A549 (cell line): ENCODE data around the gene LRRC3B. TPM values are rescaled to one million over a fixed set of nuclear protein-coding genes. Genes with fewer than 3 reads are reported as not detected.
A peak's percentile ranks its signal among the peaks of the same experiment; 100 is the strongest.

Experiments
- ATAC-seq, 2 experiments: fragments of 200-7000 bp in 1 of 2; fragments of >200 bp in 1 of 2; cut with Nextera tagmentation in 1 of 2; cut with Tn5 transposase in 1 of 2; 3 replicates each; pipeline versions ENCODE4 v1.8.0 to v1.9.1; 2018 to 2020; ENCODE audit warnings: mild to moderate bottlenecking in 1 of 2, moderate library complexity in 1 of 2
- CTCF ChIA-PET: fragments of 300-600 bp; sonication (Branson Sonifier 250); formaldehyde crosslinking; extraction: SDS; loops from one replicate; lab custom pipeline; 2021; ENCODE audit warnings: antibody characterized with exemption, inconsistent platforms; lab: Yijun Ruan, JAX
- POLR2A ChIA-PET: fragments of 350-600 bp; formaldehyde crosslinking; extraction: SDS; loops from one replicate; lab custom pipeline; 2021; ENCODE audit warnings: antibody characterized with exemption, inconsistent platforms; lab: Yijun Ruan, JAX
- DNase-seq, 2 experiments: peaks; one replicate each; pipeline versions ENCODE4 v3.0.0 to v3.0.0-alpha.2; 2011 to 2016; ENCODE audit warnings: low read depth in 1 of 2, low spot score in 1 of 2
- FAIRE-seq: peaks from 2 replicates; lab custom pipeline; 2011; peaks lifted over from hg19 to GRCh38; lab: Jason Lieb, UNC
- H3K27ac ChIP-seq, 2 experiments: fragments of >200 bp; sonication (Bioruptor Twin); formaldehyde crosslinking; 3 replicates each; pipeline ENCODE4 v1.5.1; 2016 to 2017
- H3K4me1 ChIP-seq: fragments of >200 bp; sonication (Bioruptor Twin); formaldehyde crosslinking; 3 replicates; pipeline ENCODE4 v1.6.1; 2016
- H3K4me2 ChIP-seq: fragments of >200 bp; sonication (Bioruptor Twin); formaldehyde crosslinking; 3 replicates; pipeline ENCODE4 v1.6.1; 2016
- H3K4me3 ChIP-seq: fragments of >200 bp; sonication (Bioruptor Twin); formaldehyde crosslinking; 3 replicates; pipeline ENCODE4 v1.5.1; 2016
- H3K9me3 ChIP-seq: fragments of >200 bp; sonication (Bioruptor Twin); formaldehyde crosslinking; 3 replicates; pipeline ENCODE4 v1.6.1; 2016
- BHLHE40 ChIP-seq: IDR thresholded peaks from 2 replicates; pipeline ENCODE4 v1.6.1; 2012; ENCODE audit warnings: low read depth, low read length, inconsistent platforms
- CHD4 ChIP-seq: fragments of 200-600 bp; sonication (generic); IDR thresholded peaks from 2 replicates; pipeline ENCODE4 v1.6.1; 2016; ENCODE audit warnings: antibody characterized with exemption, mild to moderate bottlenecking, borderline replicate concordance
- EHF ChIP-seq: fragments of 250-450 bp; sonication (Bioruptor Pico); IDR thresholded peaks from 2 replicates; pipeline ENCODE4 v1.5.0; 2020; ENCODE audit warnings: mild to moderate bottlenecking
- EP300 ChIP-seq, 2 experiments: fragments of >200 bp; sonication (Bioruptor Twin); formaldehyde crosslinking; IDR thresholded peaks; 2 replicates in 1 of 2; 3 replicates in 1 of 2; pipeline ENCODE4 v1.6.1; 2016 to 2017
- ESRRA ChIP-seq: fragments of 150-350 bp; IDR thresholded peaks from 2 replicates; pipeline ENCODE4 v1.6.1; 2014; ENCODE audit warnings: mild to moderate bottlenecking, low read length, borderline replicate concordance
- FOSB ChIP-seq: fragments of 250-450 bp; sonication (Bioruptor Pico); IDR thresholded peaks from 2 replicates; pipeline ENCODE4 v1.5.0; 2020; ENCODE audit warnings: mild to moderate bottlenecking, moderate library complexity
- FOSL2 ChIP-seq, 2 experiments: fragments of 450-650 bp in 1 of 2; fragments of >200 bp in 1 of 2; sonication (Bioruptor Twin) in 1 of 2; formaldehyde crosslinking; IDR thresholded peaks; 2 replicates each; pipeline versions ENCODE4 v1.5.0 to v1.6.1; 2016 to 2020; ENCODE audit warnings: mild to moderate bottlenecking in 1 of 2, moderate library complexity in 1 of 2
- GATA3 ChIP-seq: IDR thresholded peaks from 2 replicates; pipeline ENCODE4 v1.6.1; 2012; ENCODE audit warnings: borderline replicate concordance
- HOXB5 ChIP-seq: fragments of 250-450 bp; sonication (Bioruptor Pico); IDR thresholded peaks from 2 replicates; pipeline ENCODE4 v1.5.0; 2020; ENCODE audit warnings: mild to moderate bottlenecking, moderate library complexity
- JUN ChIP-seq, 2 experiments: fragments of >200 bp; sonication (Bioruptor Twin); formaldehyde crosslinking; IDR thresholded peaks; 2 replicates in 1 of 2; 3 replicates in 1 of 2; pipeline ENCODE4 v1.6.1; 2016 to 2017
- KDM1A ChIP-seq: fragments of 200-600 bp; sonication (generic); IDR thresholded peaks from 2 replicates; pipeline ENCODE4 v1.6.1; 2016; ENCODE audit warnings: low read depth, mild to moderate bottlenecking
- KDM5A ChIP-seq: fragments of 200-600 bp; sonication (generic); IDR thresholded peaks from 2 replicates; pipeline ENCODE4 v1.6.1; 2016; ENCODE audit warnings: antibody characterized with exemption, mild to moderate bottlenecking
- MAFK ChIP-seq: fragments of 450-650 bp; IDR thresholded peaks from 2 replicates; pipeline ENCODE4 v1.6.1; 2014; ENCODE audit not compliant: partially characterized antibody
- NFE2L2 ChIP-seq: fragments of 150-350 bp; conservative IDR thresholded peaks from 2 replicates; pipeline ENCODE4 v1.6.1; 2014; ENCODE audit warnings: low read length
- RAD21 ChIP-seq, 2 experiments: fragments of >200 bp in 1 of 2; sonication (Bioruptor Twin) in 1 of 2; formaldehyde crosslinking in 1 of 2; IDR thresholded peaks in 1 of 2; conservative IDR thresholded peaks in 1 of 2; 2 replicates in 1 of 2; 3 replicates in 1 of 2; pipeline ENCODE4 v1.6.1; 2012 to 2018; ENCODE audit warnings: inconsistent platforms in 1 of 2
- RCOR1 ChIP-seq: fragments of 150-350 bp; IDR thresholded peaks from 2 replicates; pipeline ENCODE4 v1.6.1; 2014; ENCODE audit warnings: antibody characterized with exemption, low read length, low read depth
- RFX5 ChIP-seq: fragments of 450-650 bp; IDR thresholded peaks from 2 replicates; pipeline ENCODE4 v1.7.1; 2014; ENCODE audit warnings: antibody characterized with exemption, mild to moderate bottlenecking, moderate library complexity
- SMC3 ChIP-seq: fragments of >200 bp; sonication (Bioruptor Twin); formaldehyde crosslinking; IDR thresholded peaks from 3 replicates; pipeline ENCODE4 v1.6.1; 2018; ENCODE audit warnings: inconsistent platforms
- SREBF2 ChIP-seq: fragments of 450-650 bp; IDR thresholded peaks from 2 replicates; pipeline ENCODE4 v1.6.1; 2014; ENCODE audit warnings: mild to moderate bottlenecking, moderate library complexity
- TFCP2L1 ChIP-seq: fragments of 250-450 bp; sonication (Bioruptor Pico); IDR thresholded peaks from 2 replicates; pipeline ENCODE4 v1.5.0; 2021; ENCODE audit warnings: mild to moderate bottlenecking
- TP53 ChIP-seq: fragments of 250-450 bp; sonication (Bioruptor Pico); IDR thresholded peaks from 2 replicates; pipeline ENCODE4 v1.5.0; 2021; ENCODE audit warnings: mild to moderate bottlenecking, moderate library complexity
- ZFP36 ChIP-seq: fragments of 450-650 bp; IDR thresholded peaks from 2 replicates; pipeline ENCODE4 v1.6.1; 2014; ENCODE audit warnings: borderline replicate concordance; ENCODE audit not compliant: partially characterized antibody
- WGBS: methylation state at CpG from one replicate; pipeline ENCODE4 v1.1.6; 2017; ENCODE audit errors: missing lambda C conversion rate; 5-methylcytosine and 5-hydroxymethylcytosine counted together
- polyA plus RNA-seq, 4 experiments: library from polyadenylated mRNA; depleted of rRNA in 3 of 4; stranded (reverse); fragments of >200 nt; fragmentation: RNase III in 1 of 4; extraction: RNeasy Plus Mini Kit Qiagen cat#74134 plus additional on column Dnase treatment in 1 of 4; gene quantifications; 2 replicates in 3 of 4; 3 replicates in 1 of 4; pipeline ENCODE4 v1.2.3, GENCODE V29; 2011 to 2017
- TF ChIP-seq, protein P1 (sequence below): IDR thresholded peaks from 2 replicates; pipeline ENCODE4 v1.6.1; 2012
- TF ChIP-seq, protein P2 (sequence below): fragments of 150-350 bp; IDR thresholded peaks from 2 replicates; pipeline ENCODE4 v1.6.1; 2014; ENCODE audit warnings: low read depth, mild to moderate bottlenecking, low read length
- TF ChIP-seq, protein P3 (sequence below): fragments of 450-650 bp; IDR thresholded peaks from 2 replicates; pipeline ENCODE4 v1.6.1; 2014; ENCODE audit warnings: antibody characterized with exemption
- TF ChIP-seq, protein P4 (sequence below): fragments of >200 bp; sonication (Bioruptor Twin); formaldehyde crosslinking; IDR thresholded peaks from 2 replicates; pipeline ENCODE4 v1.6.1; 2016

Gene LRRC3B
- polyA plus RNA-seq, 2 of the 4 experiments (the other 2 are of a cell fraction) = not detected

DNA sequence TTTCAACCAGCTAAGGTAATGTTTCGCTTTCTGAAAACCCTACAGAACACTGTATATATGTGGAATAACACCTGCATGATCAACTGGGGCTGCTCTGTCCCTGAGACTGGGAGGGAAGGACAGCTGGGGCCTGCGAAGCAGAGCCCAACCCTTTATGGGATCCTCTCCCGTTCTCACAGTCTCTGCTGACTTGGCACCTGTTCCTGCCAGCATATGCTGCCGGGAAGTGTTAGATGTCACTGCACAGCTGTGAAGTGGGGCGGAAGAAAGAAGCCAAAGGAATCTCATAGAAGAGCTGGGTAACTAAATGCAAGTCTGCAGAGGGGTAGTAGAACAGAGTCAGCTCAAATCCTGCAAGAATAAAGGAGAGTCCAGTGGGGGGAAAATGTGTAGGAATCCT is 29.6 kb downstream of the LRRC3B start:
- ATAC-seq (no peak), FAIRE-seq (no peak), DNase-seq (no peak)
- WGBS = 9% methylated on average over 5 of the region's 5 CpGs
- TF ChIP-seq NFE2L2 (no peak), EP300 (IDR thresholded peaks at IDR 0.05) (no peak), RCOR1 (no peak), RFX5 (no peak), RAD21 (conservative IDR thresholded peaks at IDR 0.05 in 1 of 2, IDR thresholded peaks at IDR 0.05 in 1 of 2) (no peak), MAFK (no peak)
- POLR2A ChIA-PET = no interaction called here
- CTCF ChIA-PET = interaction anchor here (1.4 kb wide), 1 partner anchor 13 kb away, joined by 3 read pairs; no protein-coding TSS in a partner anchor
- no peaks in the 10 kb centered on the region for H3K4me1 ChIP-seq
- H3K9me3 ChIP-seq = no peaks in the 10 kb centered on the region
- H3K4me2 ChIP-seq = no peak overlapping the region
- H3K4me3 ChIP-seq = no peak overlapping the region
- H3K27ac ChIP-seq = no peak overlapping the region

DNA sequence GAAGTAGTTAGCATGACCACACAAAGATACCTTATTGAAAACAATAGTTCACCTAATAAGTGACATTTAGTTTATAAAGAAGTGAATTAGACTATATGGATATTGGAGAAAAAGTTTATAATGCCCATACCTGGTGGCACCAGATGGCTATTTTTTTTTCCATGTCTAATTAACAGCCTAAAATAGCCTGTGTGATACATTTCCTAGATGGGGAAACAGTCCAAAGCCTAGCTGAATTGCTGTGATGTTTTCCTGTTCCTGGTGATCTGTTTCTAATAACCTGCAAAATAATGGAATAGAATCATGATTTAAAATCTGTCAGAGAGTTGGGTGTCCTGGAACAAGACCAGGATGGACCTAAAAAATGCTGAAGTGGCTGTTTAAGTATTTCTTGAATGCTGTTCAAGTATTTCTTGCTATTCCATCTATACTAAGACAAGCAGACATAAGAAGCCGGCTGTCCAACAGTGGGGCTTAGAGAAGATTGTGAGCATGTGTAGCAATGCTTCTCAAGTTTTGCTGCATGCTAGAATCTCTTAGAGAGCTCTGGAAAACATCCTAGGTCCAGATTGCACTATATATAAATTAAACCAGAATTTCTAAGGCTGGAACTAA is 31.3 kb downstream of the LRRC3B start:
- no peak for TF ChIP-seq BHLHE40
- TF ChIP-seq MAFK = peak; percentile 39
- H3K4me3 ChIP-seq = no peak overlapping the region
- ATAC-seq = no peak
- POLR2A ChIA-PET = no interaction called here
- FAIRE-seq = no peak
- DNase-seq = no peak
- H3K9me3 ChIP-seq = no peaks in the 10 kb centered on the region
- H3K4me1 ChIP-seq = no peaks in the 10 kb centered on the region
- 63% methylated on average over 1 of the region's 1 CpG for whole genome bisulfite sequencing
- CTCF ChIA-PET = no interaction called here
- no peak overlapping the region for H3K4me2 ChIP-seq
- H3K27ac ChIP-seq = no peak overlapping the region

DNA sequence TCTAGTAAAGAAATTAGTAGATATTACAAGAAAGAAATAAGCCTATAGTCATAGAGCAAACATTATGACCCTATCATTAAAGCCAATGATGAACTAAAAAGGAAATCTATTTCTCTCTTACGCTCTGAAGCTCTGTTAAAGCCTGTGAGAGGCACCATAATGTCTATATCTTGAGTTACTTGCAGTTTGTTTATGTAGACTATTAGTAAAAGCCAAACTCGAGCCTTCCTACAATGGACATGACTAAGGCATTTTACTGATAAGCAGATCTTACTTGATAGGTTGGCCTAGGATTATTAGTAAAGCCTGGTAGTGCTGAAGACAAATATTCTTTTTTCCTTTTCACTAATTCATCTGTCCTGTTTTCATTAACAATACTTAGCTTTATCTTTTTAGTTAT is 32.7 kb downstream of the LRRC3B start:
- ATAC-seq (no peak), DNase-seq (no peak), FAIRE-seq (no peak)
- Histone ChIP-seq H3K4me2 (no peak overlapping the region), H3K9me3 (no peaks in the 10 kb centered on the region), H3K27ac (no peak overlapping the region), H3K4me1 (no peaks in the 10 kb centered on the region), H3K4me3 (no peak overlapping the region)
- CTCF ChIA-PET = interaction anchor here (0.6 kb wide), 1 partner anchor 1026 kb away, joined by 3 read pairs; no protein-coding TSS in a partner anchor
- WGBS = 8% methylated on average over 2 of the region's 2 CpGs
- POLR2A ChIA-PET = no interaction called here
- TF ChIP-seq ZFP36 = no peak
- TF ChIP-seq TP53 (CRISPR knock-in tag) = no peak
- TF ChIP-seq SMC3 = no peak
- TF ChIP-seq GATA3 = no peak
- no peak for TF ChIP-seq SREBF2
- no peak for TF ChIP-seq KDM1A
- TF ChIP-seq EHF (CRISPR knock-in tag) = no peak

DNA sequence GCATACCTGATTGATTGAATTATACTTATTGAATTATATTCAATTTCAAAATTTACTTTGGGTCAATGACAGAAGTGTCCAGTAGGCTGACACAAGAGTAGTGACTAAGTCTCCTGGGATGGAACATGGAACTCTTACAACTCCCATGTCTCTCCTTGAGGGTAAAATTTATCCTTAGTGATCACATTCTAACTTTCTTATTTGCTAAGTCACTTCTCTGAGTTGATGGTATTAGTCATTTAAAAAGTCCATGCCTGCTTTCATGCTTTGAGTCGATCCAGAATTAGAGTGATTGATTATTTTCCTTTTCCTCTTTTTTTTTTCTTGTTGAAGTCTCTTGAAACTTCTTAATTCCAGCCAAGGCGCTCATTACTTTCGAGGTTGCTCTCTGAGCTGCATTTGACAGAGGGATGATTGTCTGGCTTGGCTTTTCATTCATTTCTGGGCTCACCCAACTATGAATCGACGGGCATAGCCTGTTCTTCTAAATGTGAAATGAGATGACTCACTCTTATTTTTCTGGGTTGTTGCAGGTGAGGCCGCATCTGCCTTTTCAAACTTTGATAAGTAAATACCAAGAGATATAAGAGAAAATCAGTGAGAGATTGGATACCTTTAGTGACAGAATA is 34.9 kb downstream of the LRRC3B start:
- FAIRE-seq = no peak
- ChIA-PET POLR2A (no interaction called here), CTCF (interaction anchor here (0.7 kb wide), 1 partner anchor 452 kb away, joined by 3 read pairs; no protein-coding TSS in a partner anchor)
- H3K9me3 ChIP-seq = no peaks in the 10 kb centered on the region
- no peaks in the 10 kb centered on the region for H3K4me1 ChIP-seq
- DNase-seq = no peak
- no peak overlapping the region for H3K4me3 ChIP-seq
- H3K27ac ChIP-seq = no peak overlapping the region
- H3K4me2 ChIP-seq = no peak overlapping the region
- 8% methylated on average over 6 of the region's 6 CpGs for WGBS
- no peak for ATAC-seq
- TF ChIP-seq SREBF2 (no peak), TFCP2L1 (no peak)

DNA sequence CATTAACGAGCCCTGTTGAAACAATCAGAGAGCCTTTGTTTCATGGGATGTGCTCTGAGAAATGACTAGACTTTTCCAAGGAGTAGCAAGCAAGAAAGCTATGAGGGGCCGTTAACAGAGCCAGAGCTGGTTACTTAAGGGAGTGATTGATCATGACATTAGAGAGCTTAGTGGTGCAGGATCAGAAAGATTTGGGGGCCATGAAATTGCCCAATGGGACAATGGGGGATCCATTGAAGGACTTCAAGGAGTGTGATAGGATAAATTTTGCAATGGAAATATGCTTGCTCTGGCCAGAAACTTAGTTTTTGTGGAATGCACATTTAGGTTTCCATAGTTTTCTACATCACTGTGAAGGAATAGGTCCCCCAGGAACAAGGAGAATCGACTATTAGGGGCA is 45.6 kb downstream of the LRRC3B start:
- no peak for FAIRE-seq
- DNase-seq = no peak
- WGBS = 1% methylated on average over 3 of the region's 3 CpGs
- no peak overlapping the region for H3K4me3 ChIP-seq
- H3K9me3 ChIP-seq = no peaks in the 10 kb centered on the region
- CTCF ChIA-PET = no interaction called here
- no peak for ATAC-seq
- H3K27ac ChIP-seq = no peak overlapping the region
- H3K4me2 ChIP-seq = no peak overlapping the region
- H3K4me1 ChIP-seq = no peaks in the 10 kb centered on the region
- POLR2A ChIA-PET = no interaction called here
- TF ChIP-seq, protein P1, sequence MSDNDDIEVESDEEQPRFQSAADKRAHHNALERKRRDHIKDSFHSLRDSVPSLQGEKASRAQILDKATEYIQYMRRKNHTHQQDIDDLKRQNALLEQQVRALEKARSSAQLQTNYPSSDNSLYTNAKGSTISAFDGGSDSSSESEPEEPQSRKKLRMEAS = no peak
- TF ChIP-seq, protein P2, sequence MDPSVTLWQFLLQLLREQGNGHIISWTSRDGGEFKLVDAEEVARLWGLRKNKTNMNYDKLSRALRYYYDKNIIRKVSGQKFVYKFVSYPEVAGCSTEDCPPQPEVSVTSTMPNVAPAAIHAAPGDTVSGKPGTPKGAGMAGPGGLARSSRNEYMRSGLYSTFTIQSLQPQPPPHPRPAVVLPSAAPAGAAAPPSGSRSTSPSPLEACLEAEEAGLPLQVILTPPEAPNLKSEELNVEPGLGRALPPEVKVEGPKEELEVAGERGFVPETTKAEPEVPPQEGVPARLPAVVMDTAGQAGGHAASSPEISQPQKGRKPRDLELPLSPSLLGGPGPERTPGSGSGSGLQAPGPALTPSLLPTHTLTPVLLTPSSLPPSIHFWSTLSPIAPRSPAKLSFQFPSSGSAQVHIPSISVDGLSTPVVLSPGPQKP = no peak
- TF ChIP-seq RCOR1 (no peak), FOSL2 (IDR thresholded peaks at IDR 0.05) (no peak), FOSL2 (CRISPR knock-in tag; IDR thresholded peaks at IDR 0.05) (no peak), EP300 (IDR thresholded peaks at IDR 0.05) (no peak), FOSB (CRISPR knock-in tag) (no peak), TP53 (CRISPR knock-in tag) (no peak), MAFK (no peak), KDM5A (no peak), CHD4 (no peak), ESRRA (no peak), JUN (IDR thresholded peaks at IDR 0.05) (no peak), HOXB5 (CRISPR knock-in tag) (no peak)
- TF ChIP-seq, protein P3, sequence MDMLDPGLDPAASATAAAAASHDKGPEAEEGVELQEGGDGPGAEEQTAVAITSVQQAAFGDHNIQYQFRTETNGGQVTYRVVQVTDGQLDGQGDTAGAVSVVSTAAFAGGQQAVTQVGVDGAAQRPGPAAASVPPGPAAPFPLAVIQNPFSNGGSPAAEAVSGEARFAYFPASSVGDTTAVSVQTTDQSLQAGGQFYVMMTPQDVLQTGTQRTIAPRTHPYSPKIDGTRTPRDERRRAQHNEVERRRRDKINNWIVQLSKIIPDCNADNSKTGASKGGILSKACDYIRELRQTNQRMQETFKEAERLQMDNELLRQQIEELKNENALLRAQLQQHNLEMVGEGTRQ = no peak
- TF ChIP-seq, protein P4, sequence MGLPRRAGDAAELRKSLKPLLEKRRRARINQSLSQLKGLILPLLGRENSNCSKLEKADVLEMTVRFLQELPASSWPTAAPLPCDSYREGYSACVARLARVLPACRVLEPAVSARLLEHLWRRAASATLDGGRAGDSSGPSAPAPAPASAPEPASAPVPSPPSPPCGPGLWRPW = no peak
